HEK293 (cell line): ENCODE data around the gene CXCL14.
A peak's percentile ranks its signal among the peaks of the same experiment; 100 is the strongest.

Source experiments
- CTCF ChIP-seq: fragments of 450-650 bp; formaldehyde crosslinking; IDR thresholded peaks from 2 replicates; pipeline ENCODE4 v1.5.1; 2016; ENCODE audit warnings: missing biosample characterization, missing genetic modification characterization
- GLIS1 ChIP-seq: fragments of 450-650 bp; formaldehyde crosslinking; IDR thresholded peaks from 2 replicates; pipeline ENCODE4 v1.5.1; 2016; ENCODE audit warnings: missing biosample characterization, missing genetic modification characterization
- ZFP41 ChIP-seq: fragments of 450-650 bp; formaldehyde crosslinking; IDR thresholded peaks from 2 replicates; pipeline ENCODE4 v1.5.1; 2016; ENCODE audit warnings: missing biosample characterization, missing genetic modification characterization, borderline replicate concordance
- ZNF10 ChIP-seq: fragments of 450-650 bp; formaldehyde crosslinking; IDR thresholded peaks from 2 replicates; pipeline ENCODE4 v1.5.1; 2017; ENCODE audit warnings: missing biosample characterization, missing genetic modification characterization
- ZNF157 ChIP-seq: fragments of 450-650 bp; formaldehyde crosslinking; IDR thresholded peaks from 2 replicates; pipeline ENCODE4 v1.5.1; 2016; ENCODE audit warnings: missing biosample characterization, missing genetic modification characterization
- ZNF16 ChIP-seq: fragments of 450-650 bp; formaldehyde crosslinking; IDR thresholded peaks from 2 replicates; pipeline ENCODE4 v1.5.1; 2016; ENCODE audit warnings: low read depth, missing biosample characterization, missing genetic modification characterization
- ZNF175 ChIP-seq: fragments of 450-650 bp; formaldehyde crosslinking; IDR thresholded peaks from 2 replicates; pipeline ENCODE4 v1.5.1; 2016; ENCODE audit warnings: missing biosample characterization, missing genetic modification characterization
- ZNF274 ChIP-seq, 2 experiments: fragments of 200-500 bp in 1 of 2; fragments of 450-650 bp in 1 of 2; sonication (Bioruptor generic) in 1 of 2; formaldehyde crosslinking in 1 of 2; IDR thresholded peaks; 2 replicates each; pipeline versions ENCODE4 v1.5.1 to v1.6.1; 2014 to 2016; ENCODE audit warnings: borderline replicate concordance in 1 of 2, inconsistent platforms in 1 of 2, low read length in 1 of 2, missing biosample characterization in 1 of 2, missing genetic modification characterization in 1 of 2
- ZNF292 ChIP-seq: fragments of 450-650 bp; formaldehyde crosslinking; IDR thresholded peaks from 2 replicates; pipeline ENCODE4 v1.5.1; 2016; ENCODE audit warnings: low read depth, missing biosample characterization, missing genetic modification characterization, borderline replicate concordance
- ZNF404 ChIP-seq: fragments of 450-650 bp; formaldehyde crosslinking; IDR thresholded peaks from 2 replicates; pipeline ENCODE4 v1.5.1; 2017; ENCODE audit warnings: missing biosample characterization, missing genetic modification characterization
- ZNF48 ChIP-seq: fragments of 450-650 bp; formaldehyde crosslinking; IDR thresholded peaks from 2 replicates; pipeline ENCODE4 v1.5.1; 2016; ENCODE audit warnings: missing biosample characterization, missing genetic modification characterization
- ZNF529 ChIP-seq: fragments of 450-650 bp; formaldehyde crosslinking; IDR thresholded peaks from 2 replicates; pipeline ENCODE4 v1.5.1; 2017; ENCODE audit warnings: missing genetic modification characterization, missing biosample characterization; ENCODE audit not compliant: insufficient replicate concordance
- ZSCAN18 ChIP-seq: fragments of 450-650 bp; formaldehyde crosslinking; IDR thresholded peaks from 2 replicates; pipeline ENCODE4 v1.5.1; 2016; ENCODE audit warnings: missing biosample characterization, missing genetic modification characterization
- TF ChIP-seq, protein P1 (sequence below): sonication (generic); formaldehyde crosslinking; IDR thresholded peaks from 2 replicates; pipeline ENCODE4 v1.8.1; 2022; ENCODE audit warnings: mild to moderate bottlenecking, moderate library complexity, missing genetic modification reagents

DNA sequence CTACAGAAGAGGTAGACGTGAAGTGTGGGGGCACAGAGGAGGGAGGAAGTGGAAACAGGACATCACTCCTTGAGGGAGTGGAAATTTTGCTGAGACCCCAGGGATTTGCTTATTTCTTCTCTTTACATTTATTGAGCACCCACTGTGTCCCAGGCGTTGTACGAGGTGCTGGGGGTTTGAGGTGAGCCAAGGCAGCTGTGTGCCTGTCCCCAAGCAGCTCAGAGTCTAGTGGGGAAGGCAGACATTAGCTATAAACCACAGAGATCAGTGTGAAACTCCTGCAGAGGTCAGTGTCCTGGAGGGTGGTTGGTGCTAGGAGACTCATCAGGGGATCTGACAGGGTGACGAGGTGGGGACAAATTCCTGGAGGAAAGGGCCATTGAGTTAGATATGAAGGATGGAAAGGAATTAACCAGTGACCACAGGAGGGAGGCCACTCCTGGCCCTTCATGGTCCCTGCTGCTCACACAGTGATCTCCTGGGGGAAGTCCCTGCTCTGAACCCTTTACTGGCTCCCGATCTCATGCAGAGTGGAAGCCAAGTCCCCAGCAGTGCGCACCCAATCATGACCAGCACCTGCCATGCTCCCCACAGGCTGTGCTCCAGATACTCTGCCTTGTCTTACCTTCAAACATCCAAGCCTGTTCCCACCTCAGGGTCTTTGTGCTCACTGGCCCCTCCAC lies 3.4 kb upstream of the CXCL14 start:
- TF ChIP-seq GLIS1 (0 out of 2 replicates have a peak, but pooled peaks have one; percentile 13), ZNF274 (IDR thresholded peaks at IDR 0.05; ENCODE audit: low read length) (no peak), ZNF274 (tag by site-specific recombination; IDR thresholded peaks at IDR 0.05; ENCODE audit: borderline replicate concordance) (no peak), ZFP41 (tag by site-specific recombination) (no peak), CTCF (tag by site-specific recombination) (no peak), ZNF404 (tag by site-specific recombination) (no peak), ZNF529 (tag by site-specific recombination) (no peak), ZNF48 (tag by site-specific recombination) (no peak), ZNF10 (tag by site-specific recombination) (no peak), ZNF292 (tag by site-specific recombination) (no peak), ZNF16 (tag by site-specific recombination) (no peak), ZSCAN18 (tag by site-specific recombination) (no peak), ZNF157 (tag by site-specific recombination) (no peak), ZNF175 (no peak)
- TF ChIP-seq, protein P1, sequence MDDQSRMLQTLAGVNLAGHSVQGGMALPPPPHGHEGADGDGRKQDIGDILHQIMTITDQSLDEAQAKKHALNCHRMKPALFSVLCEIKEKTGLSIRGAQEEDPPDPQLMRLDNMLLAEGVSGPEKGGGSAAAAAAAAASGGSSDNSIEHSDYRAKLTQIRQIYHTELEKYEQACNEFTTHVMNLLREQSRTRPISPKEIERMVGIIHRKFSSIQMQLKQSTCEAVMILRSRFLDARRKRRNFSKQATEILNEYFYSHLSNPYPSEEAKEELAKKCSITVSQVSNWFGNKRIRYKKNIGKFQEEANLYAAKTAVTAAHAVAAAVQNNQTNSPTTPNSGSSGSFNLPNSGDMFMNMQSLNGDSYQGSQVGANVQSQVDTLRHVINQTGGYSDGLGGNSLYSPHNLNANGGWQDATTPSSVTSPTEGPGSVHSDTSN (CRISPR knock-in tag): no peak
